ENCODE results near the gene RAB1B.
"Not testable (repeated sequence)": the region's sequence is repeated elsewhere in the genome, so short reads cannot be mapped to it uniquely, and the experiment has no call there.

Gene RAB1B

DNA sequence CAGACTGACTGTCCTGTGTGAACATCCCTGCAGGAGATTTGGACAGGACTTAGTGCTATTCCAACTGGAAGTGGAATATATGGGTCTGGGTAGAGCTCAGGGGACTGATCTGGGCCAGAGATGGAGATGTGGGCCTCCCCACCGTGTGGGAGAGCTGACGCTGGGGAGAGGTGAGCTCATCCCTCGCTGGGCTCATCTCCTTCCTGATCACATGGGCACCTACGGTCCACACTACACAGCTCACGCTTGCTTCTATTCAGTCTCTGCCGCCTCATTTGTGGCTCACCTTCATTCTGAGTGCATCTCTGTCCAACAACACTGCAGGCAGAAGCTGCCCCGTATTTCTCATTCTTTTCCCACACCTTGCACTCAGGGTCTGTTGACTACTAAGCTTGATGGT is 16.6 kb upstream of the RAB1B start (continued):
- TF ChIP-seq ZNF565 (CRISPR knock-in tag; conservative IDR thresholded peaks at IDR 0.05; ENCODE audit: low read depth) (no peak), ZC3H10 (CRISPR knock-in tag; IDR thresholded peaks at IDR 0.05) (no peak), CSDC2 (CRISPR knock-in tag; IDR thresholded peaks at IDR 0.05) (no peak), ZNF8 (CRISPR knock-in tag; IDR thresholded peaks at IDR 0.05) (no peak), OSR1 (CRISPR knock-in tag; IDR thresholded peaks at IDR 0.05) (no peak), TSHZ2 (CRISPR knock-in tag; IDR thresholded peaks at IDR 0.05) (no peak), TOX (CRISPR knock-in tag; IDR thresholded peaks at IDR 0.05; ENCODE audit: borderline replicate concordance) (no peak)
- TF ChIP-seq, protein P1, sequence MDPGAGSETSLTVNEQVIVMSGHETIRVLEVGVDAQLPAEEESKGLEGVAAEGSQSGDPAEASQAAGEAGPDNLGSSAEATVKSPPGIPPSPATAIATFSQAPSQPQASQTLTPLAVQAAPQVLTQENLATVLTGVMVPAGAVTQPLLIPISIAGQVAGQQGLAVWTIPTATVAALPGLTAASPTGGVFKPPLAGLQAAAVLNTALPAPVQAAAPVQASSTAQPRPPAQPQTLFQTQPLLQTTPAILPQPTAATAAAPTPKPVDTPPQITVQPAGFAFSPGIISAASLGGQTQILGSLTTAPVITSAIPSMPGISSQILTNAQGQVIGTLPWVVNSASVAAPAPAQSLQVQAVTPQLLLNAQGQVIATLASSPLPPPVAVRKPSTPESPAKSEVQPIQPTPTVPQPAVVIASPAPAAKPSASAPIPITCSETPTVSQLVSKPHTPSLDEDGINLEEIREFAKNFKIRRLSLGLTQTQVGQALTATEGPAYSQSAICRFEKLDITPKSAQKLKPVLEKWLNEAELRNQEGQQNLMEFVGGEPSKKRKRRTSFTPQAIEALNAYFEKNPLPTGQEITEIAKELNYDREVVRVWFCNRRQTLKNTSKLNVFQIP (CRISPR knock-in tag; IDR thresholded peaks at IDR 0.05; ENCODE audit: borderline replicate concordance, low read depth): no peak

DNA sequence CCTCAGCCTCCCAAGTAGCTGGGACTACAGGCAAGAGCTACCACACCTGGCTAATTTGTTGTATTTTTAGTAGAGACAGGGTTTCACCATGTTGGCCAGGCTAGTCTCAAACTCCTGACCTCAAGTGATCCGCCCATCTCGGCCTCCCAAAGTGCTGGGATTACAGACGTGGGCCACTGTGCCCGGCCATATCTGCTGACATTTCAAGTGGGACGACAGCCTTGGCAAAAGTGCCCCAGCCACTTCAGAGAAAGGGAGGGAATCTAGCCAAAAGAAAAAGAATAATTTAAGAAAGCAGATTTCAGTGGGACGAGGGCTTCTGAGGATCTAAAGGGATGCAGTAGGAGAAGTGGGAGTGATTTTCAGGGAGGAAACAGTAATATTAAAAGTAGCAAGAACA is 15.4 kb upstream of the RAB1B start:
- not testable (repeated sequence) for ATAC-seq

- ATAC-seq: peak; percentile 18
- TF ChIP-seq CREB5 (CRISPR knock-in tag; IDR thresholded peaks at IDR 0.05; ENCODE audit: low read depth) (no peak), GLIS3 (CRISPR knock-in tag; IDR thresholded peaks at IDR 0.05) (0 out of 2 replicates have a peak, but pooled peaks have one; percentile 24), ZNF565 (CRISPR knock-in tag; conservative IDR thresholded peaks at IDR 0.05; ENCODE audit: low read depth) (no peak; the same call in 1 of the 2 replicates), CSDC2 (CRISPR knock-in tag; IDR thresholded peaks at IDR 0.05) (no peak), ESRRG (CRISPR knock-in tag; IDR thresholded peaks at IDR 0.05) (no peak), TOX (CRISPR knock-in tag; IDR thresholded peaks at IDR 0.05; ENCODE audit: borderline replicate concordance) (no peak), PATZ1 (CRISPR knock-in tag; IDR thresholded peaks at IDR 0.05; ENCODE audit: borderline replicate concordance) (no peak), ARNTL (CRISPR knock-in tag; IDR thresholded peaks at IDR 0.05; ENCODE audit: borderline replicate concordance, low read depth) (no peak)
These were observed 10.0 kb upstream of the RAB1B start for GRCh38 chr11:66258473-66258893.

- TF ChIP-seq, protein P1 (CRISPR knock-in tag; IDR thresholded peaks at IDR 0.05; ENCODE audit: borderline replicate concordance, low read depth): no peak
- TF ChIP-seq ZFP3 (CRISPR knock-in tag; IDR thresholded peaks at IDR 0.05) (no peak), TOX (CRISPR knock-in tag; IDR thresholded peaks at IDR 0.05; ENCODE audit: borderline replicate concordance) (no peak), ZNF565 (CRISPR knock-in tag; conservative IDR thresholded peaks at IDR 0.05; ENCODE audit: low read depth) (no peak), ZNF8 (CRISPR knock-in tag; IDR thresholded peaks at IDR 0.05) (no peak), TCF4 (CRISPR knock-in tag; IDR thresholded peaks at IDR 0.05; ENCODE audit: borderline replicate concordance) (no peak), TSHZ2 (CRISPR knock-in tag; IDR thresholded peaks at IDR 0.05) (no peak), CSDC2 (CRISPR knock-in tag; IDR thresholded peaks at IDR 0.05) (no peak), GLIS3 (CRISPR knock-in tag; IDR thresholded peaks at IDR 0.05) (no peak), PPARA (CRISPR knock-in tag; IDR thresholded peaks at IDR 0.05; ENCODE audit: borderline replicate concordance) (no peak)
- ATAC-seq: no peak
These were observed 9.2 kb upstream of the RAB1B start for GRCh38 chr11:66259225-66259624.

Measured in SK-N-SH treated with all-trans-retinoic acid at 6 μM for 48 hours (cell line).